CD4-positive, alpha-beta T cell treated with Interleukin-4 for 1 hour (primary cell): ENCODE measurements around the gene NR2F6.

ENCODE experiments used
- DNase-seq, 2 donors: peaks; one replicate each; pipeline ENCODE4 v3.0.0-alpha.2; 2020 to 2022

The NR2F6 gene

DNA sequence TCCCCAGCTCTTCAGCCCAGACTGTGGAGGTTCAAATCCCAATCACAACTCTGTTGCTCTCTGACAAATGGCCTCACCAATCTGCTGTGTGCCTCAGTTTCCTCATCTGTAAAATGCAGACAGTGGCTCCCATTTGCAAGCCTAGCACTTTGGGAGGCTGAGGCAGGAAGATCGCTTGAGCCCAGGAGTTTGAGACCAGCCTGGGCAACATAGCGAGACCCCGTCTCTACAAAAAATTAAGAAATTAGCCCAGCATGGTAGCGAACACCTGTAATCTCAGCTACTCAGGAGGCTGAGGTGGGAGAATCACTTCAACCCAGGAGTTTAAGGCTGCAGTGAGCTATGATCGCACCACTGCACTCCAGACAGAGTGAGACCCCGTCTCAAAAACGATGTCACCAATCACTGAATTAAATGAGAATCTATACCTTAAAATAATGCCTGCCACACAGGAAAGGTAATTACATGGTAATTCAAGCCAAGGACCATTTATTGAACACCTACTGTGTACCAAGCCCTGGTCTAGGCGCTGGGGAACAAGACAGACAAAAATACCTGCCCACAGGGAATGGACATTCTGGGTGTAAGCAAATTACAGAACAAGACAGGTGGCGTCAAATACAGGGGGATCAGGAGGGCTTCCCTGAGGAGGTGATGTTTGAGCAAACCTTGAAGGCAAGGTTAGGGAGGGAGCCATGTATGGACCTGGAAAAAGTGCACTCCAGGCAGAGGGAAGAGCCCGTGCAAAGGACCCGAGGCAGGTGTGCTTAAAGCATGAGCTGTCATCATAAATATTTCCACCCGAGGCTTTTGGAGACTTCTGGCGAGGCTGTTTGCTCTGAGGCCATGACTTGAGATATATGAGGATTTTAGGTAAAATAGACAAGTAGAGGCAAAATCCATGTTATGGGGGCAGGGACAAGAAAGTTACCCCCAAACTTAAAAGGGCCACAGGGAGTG lies 7.7 kb downstream of the NR2F6 start:
- no peak for DNase-seq

DNA sequence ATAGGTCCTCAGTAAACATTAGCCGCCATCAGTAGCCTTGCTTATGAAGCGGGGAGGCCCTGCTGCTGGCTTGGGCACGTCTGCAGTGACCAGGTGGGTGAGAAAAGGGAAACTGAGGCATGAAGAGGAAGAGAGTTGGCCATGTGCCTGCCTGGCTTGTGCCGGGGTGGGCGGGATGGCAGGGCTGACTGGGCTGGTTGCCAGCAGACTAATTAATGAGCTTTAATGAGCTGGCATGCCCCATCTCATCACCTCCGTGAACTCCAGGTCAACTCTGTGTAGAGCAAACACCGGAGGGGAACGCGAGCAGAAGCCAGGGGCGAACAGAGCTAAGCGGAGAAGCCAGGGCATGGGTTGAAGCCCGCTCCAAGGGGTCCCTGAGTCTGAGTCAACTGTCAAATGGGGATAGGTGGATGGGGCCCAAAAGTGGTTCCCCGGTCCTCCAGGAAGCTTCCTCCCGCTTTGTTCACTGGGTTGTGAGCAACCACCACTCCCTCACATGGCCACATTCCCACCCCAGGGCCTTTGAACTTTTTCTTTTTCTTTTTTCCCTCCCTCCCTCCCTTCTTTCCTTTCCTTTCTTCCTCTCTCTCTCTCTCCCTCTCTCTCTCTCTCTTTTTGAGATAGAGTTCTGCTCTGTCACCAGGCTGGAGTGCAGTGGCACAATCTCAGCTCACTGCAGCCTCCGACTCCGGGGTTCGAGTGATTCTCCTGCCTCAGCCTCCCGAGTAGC lies 8.7 kb downstream of the NR2F6 start:
- no peak for DNase-seq

DNA sequence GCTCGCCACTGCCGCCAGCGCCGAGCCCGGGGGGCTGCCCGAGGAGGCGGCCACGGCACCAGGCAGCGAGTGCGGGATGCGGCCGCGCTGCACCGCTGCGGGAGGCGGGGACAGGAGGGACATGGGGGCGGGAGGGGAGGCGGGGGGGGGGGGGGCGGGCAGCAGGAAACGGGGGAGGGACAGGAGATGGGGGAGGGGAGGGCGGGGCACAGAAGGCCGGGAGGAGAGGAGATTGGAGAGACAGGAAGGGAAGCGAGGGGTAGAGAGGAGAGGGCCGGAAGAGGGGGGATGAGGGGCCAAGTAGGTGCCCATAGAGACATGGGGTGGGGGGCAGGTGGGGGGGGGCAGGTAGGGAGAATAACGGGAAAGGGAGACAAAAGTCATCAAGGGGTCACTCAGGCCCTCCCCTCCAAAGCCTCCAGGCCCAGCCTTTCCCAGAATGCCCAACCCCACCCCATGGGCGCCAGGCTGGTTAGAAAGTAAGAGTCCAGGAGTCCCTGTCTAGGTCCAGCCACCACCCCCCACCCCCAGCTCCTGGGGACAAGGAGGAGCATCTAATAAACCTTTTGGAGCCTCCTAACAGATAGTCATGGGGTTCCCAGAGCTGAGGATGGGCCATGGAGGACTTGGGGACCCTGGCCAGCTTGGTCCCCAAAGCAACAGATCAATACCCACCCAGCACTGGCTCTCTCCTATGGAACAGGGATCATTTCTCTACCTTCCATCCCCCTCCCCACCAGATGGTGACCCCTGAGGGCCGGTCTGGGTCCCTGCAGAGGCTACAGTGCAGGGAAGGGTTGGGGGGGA lies 9.5 kb downstream of the NR2F6 start:
- DNase-seq, result no peak

DNA sequence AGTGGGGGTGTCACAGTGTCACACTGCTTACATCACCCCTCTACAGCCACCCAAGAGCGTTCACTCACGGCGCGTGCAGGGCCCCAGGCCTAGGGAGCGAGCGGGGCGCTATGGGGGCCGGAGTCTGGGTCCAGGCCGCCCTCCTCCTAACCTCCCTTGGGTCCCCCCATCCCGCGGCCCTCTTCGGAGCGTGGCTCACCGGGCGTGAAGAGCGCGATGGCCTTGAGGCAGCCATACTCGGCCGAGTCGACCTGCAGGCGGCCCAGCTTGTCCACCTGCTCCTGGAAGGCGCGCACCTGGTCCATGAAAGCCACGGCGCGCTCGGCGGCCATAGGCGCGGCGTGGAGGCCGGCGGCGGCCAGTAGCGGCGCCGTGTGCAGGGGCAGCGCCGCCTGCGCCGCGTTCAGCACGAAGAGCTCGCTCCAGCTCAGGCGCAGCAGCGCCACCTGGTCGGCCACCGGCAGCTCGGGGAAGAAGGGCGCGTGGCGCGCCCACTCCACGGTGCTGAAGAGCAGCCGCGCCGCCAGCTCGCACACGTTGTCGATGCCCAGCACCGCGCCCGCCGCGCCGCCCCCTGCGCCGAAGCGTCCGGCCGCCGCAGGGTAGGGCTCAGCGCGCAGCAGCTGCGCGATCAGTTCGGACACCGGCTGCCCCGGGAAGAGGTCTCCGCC lies 10.3 kb downstream of the NR2F6 start:
- peak; percentile 75 to 77 for DNase-seq

DNA sequence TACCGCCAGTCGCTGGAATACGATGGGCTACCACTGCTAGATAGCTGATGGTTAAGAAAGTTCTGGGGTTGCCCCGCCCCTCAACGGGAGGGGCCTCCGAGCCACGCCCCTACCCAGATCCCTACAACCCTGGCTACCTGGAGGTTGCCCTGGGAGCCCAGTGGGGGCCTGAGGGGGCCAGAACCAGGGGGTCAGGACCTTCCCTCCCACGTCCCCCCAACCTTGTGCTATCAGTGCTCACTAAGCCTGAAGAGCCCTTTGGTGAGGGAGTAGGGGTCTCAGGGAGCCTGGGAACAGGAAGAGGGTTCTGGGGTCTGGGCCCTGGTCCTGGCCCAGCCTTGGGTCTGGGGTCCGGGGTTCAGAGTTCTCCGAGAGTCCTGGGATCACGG lies 10.8 kb downstream of the NR2F6 start:
- peak; percentile 50 to 66 for DNase-seq

DNA sequence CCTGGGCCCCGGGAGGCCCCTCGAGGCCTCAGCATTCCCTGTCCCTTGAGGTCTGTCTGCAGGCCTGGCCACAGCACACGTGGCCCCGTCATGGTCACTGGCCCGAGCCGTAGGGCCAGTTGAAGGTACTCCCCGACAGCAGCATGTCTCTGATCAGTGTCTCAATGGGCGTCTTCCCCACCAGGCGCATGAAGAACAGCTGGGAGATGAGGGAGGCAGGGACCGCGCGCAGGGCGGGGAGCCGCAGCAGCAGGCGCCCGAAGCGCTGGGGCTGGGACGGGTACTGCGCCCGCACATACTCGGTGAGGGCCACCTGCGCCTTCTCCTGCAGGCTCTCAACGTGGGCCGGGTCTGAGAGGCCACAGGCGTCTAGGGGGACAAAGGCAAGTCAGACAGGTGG lies 13.5 kb downstream of the NR2F6 start:
- no peak for DNase-seq

DNA sequence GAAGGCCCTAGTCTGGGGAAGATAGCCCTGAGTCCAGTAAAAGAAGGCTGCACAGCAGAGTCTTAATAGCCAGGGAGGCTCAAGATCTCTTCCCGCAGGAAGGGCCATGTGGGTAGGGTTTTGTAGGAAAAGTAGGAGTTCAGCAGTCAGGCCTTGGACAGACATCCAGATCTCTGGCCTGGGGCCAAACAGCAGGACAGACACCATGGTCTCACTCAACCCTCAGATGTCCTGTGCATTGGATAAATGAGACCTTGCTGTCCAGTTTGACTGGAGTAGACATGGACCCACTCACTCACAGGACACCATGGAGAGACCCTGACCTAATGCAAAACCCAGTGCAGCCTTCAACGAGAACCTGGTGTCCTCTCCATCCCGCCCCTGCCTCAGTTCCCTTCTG lies 15.8 kb downstream of the NR2F6 start:
- no peak for DNase-seq

DNA sequence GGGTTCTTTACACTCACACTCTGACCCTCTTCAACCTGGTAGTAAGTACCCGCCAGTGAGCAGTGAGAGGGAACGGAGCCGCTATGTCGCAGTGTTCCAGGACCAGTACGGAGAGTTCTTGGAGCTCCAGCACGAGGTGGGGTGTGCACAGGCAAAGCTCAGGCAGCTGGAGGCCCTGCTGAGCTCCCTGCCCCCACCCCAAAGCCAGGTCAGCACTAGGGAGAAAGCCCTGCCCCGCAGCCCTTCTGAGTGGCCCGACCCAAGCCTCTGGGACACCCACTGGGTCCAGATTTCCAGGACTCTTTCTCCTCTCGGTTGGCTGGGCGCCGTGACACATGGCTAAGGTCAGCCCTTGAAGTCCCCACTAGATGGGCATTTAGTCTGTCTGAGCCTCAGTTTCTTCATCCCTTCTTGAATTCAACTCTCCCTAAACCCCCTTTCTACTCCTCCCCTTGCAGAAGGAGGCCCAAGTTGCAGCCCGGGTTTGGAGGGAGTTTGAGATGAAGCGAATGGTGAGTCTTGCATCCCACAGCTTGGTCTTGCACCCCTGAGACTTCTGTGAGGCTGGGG lies 17.8 kb downstream of the NR2F6 start:
- no peak for DNase-seq

DNA sequence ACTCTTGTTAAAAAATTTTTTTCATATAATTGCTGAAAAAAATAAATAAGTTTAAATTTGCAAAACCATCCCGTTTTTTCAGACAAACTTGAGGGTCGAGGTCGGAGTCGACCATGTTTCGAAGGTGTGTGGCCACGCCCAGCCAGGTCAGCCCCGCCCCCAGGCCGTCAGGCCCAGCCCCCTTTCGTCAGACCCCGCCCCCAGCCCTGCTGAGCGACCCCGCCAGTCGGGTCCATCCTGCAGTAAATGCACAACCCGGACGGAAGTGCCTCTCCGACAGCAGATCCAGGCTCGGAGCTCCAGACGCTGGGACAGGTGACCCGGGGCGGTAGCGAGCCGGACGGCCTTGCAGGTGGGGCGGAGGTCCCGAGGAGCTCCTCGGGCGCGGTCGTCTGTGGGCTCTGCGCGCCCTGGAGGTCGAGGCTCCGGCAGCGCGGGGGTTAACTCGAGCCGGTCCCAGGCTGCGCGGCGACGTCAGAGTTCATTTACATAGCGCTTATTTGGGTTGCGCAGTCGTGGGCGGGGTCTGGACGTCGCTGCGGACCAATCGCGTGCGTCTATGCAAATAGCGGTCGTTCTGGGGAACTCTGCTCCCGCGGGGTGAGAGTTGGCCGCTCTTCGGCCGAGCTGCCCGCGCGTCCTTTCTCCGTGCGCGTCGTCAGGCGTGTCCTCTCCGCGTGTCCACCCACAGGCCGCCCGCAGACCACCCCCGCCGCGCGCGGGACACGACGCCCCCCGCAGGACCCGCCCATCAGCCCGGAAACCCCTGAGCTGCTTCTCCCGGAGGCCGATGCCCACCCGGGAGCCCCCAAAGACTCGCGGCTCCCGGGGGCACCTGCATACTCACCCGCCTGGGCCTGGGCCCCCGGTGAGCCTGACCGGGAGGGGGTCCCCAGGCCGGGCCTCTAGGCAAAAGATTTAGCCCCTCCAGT lies 19.5 kb downstream of the NR2F6 start, which contains the start of gene OCEL1:
TSS of gene OCEL1 (plus strand) at position 225 of the 932 bp plus-strand sequence. CDS start at position 247, 22 bp downstream.
- peak; percentile 97 for DNase-seq

DNA sequence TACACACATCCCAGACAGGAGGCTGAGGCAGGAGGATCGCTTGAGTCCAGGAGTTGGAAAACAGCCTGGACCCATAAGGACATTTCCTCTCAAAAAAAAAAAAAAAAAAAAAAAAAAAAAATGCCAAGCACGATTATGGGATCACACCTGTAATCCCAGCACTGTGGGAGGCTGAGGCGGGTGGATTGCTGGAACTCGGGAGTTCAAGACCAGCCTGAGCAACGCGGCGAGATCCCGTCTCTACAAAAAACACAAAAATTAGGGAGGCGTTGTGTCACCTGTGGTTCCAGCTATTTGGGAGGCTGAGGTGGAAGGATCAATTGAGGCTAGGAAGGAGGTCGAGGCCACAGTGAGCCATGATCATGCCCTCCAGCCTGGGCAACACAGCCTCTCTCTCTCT lies 20.7 kb downstream of the NR2F6 start:
- DNase-seq, result no peak

DNA sequence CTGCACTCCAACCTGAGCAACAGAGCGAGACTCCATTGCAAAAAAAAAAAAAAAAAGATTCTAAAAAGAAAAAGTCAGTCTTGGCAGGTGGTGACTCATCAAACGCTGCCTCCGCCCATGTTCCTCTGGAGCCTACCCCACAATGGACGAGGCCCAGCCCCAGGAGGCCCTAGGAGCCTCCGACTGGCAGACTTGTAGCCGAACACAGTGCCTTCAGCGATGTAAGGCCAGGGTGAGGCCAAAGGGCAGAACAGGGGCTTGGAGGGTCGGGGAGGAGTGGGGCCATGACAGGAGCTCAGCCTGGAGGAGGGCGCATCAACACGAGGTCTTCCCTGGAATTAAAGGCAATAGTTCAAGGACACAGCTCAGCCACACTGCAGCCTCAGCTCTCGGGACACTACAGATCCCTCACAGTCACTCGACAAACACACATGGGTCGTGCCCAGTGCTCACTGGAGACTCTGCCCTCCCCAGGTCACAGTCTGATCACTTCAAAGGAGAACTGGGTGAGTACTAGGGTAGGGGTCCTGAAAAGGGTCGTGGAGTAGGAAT lies 25.4 kb downstream of the NR2F6 start:
- DNase-seq, result peak in 1 of 2 donors; percentile 29

DNA sequence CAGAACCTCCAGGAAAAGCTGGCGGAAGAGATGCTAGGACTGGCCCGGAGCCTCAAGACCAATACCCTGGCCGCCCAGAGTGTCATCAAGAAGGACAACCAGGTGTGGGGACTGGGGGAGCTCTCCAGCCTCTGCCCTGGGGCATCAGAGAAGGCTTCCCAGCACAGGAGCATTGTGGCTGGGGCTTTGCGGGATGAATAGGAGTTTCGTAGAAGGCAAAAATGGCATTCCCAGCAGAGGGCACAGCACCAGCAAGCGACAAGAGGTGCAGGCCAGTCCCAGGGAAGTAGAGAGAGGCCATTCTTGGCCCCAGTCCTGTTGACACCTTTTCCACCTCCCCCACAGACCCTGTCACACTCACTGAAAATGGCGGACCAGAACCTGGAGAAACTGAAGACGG lies 26.4 kb downstream of the NR2F6 start:
- DNase-seq, result no peak

DNA sequence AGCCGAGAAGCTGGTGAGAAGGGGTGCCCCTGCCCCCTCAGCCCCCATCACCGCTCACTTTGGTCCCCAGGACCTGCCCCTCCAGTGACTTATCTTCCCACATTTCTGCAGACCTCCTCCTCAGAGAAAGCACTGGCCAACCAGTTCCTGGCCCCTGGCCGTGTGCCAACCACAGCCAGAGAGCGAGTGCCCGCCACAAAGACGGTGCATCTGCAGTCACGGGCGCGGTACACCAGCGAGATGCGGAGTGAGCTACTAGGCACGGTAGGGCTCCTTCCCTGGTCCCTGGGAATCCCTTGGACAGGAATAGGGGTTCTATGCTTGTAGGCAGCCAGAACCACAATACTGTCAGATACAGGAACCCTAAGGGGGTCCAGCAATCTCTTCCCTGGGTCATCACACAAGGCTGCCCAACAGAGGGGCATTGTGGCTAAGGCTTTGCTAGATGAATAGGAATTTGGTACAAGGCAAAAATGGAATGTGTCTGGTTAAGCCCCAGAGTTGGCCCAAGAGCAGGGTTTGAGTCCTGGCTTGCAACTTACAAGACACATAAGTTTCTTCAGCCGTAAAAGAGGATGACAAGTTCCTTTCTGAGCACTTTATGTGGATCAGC lies 29.6 kb downstream of the NR2F6 start:
- no peak for DNase-seq

DNA sequence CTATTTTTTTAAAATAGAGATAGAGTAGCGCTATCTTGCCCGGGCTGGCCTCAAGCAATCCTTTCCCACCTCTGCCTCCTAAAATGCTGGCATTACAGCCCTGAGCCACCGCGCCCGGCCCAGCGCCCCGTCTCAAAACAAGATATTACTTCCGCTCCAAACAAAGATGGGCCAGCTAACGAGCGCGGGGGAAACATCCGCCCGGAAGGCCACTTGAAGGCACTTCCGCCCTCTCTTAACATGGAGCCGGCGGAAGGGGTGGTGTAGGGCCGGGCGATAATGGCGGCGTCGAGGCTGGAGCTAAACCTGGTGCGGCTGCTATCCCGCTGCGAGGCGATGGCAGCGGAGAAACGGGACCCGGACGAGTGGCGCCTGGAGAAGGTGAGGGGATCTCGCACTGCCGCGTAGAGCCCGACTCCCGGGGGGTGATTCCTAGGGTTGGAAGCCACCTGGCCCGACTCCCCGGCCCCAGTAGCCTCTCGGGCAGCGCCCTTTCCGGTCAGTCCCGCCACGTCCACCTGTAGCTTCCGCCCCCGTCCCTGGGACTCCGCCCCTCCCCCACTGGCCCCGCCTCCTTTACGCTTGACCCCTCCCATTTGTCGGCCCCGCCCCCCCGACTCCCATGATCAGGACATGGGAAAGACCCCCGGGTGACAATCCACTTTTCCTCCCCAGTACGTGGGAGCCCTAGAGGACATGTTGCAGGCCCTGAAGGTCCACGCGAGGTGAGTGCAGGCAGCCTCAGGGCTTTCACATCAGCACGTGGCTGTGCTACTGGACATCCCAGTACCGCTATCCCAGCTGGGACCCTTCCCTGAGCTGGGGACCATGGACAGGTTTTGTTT lies 30.4 kb downstream of the NR2F6 start, which contains the start of gene USE1:
TSS of gene USE1 (plus strand) at position 231 of the 845 bp plus-strand sequence. CDS start at position 280, 49 bp downstream.
- DNase-seq, result peak; percentile 91

DNA sequence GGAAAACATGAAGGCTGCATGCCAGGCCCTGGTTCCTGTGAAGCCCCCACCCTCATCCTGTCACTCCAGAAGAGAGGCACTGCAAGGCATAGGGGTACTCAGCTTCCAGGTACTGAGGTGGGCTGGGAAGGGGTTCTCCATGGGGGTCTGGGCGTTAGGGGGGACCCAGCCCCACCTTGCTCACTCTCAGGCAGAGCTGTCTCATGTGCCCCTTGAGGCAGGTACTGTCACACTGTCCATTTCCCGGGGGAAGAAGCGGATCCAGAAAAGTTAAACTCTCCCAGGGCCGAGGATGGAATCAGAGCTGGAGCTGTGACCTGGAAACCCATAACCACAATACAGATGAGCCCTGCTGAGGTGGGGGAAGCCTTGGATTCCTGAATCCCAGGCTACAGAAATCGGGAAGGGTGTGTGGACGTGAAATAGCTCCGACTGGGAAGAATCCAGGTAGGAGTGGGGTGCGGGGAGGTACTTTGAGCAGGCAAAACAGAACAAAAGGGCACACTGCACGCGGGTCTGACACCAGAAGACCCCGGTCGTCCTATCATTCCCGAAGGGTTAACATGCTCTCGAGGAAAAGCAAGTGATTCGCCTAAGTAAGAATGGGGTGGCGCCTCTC lies 31.1 kb downstream of the NR2F6 start:
- no peak for DNase-seq

DNA sequence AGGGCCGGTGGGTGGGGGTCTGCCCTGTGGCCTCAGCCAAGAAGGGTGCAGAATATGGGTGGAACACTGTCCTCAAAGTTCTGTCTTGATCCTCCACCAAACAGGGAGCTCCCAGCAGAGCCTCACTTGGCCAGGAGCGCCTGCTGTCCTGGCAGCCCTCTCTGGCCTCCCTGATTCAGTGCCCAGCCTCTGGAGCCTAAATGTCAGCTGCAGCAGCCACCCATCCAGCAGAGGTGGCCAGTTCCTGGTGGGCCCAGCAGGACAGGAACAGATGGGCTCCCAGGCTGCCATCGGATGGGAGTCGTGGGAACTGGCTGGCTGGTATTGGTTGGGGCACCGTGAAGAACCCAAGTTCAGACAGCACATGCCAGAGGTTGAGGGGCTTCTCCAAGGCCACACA lies 32.4 kb downstream of the NR2F6 start:
- no peak for DNase-seq

DNA sequence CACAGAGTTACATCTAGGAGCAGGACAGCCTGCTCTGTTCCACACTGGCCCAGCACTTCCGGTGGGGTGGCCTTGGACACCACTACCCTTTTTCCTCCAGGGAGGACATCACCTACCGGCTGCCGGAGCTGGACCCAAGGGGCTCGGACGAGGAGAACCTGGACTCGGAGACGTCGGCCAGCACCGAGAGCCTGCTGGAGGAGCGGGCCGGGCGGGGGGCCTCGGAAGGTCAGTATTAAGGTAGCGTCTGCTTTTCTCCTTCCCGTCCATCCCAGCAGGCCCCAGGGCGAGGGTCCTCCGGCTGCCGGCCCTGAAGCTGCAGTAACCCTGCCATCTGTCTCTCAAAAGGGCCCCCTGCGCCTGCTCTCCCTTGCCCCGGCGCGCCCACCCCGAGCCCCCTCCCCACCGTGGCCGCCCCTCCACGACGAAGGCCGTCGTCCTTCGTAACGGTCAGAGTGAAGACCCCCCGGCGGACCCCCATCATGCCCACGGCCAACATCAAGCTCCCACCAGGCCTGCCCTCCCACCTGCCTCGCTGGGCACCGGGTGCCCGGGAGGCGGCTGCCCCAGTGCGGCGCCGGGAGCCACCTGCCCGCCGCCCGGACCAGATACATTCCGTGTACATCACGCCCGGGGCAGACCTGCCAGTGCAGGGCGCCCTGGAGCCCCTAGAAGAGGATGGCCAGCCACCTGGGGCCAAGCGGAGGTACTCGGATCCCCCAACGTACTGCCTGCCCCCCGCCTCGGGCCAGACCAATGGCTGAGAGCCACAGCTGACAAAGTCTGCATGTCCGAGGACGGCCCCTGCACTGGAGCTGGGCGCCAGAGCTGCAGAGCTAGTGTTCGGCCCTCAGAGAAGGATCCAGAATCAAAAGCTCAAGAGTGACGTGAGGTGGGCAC lies 33.9 kb downstream of the NR2F6 start:
- no peak for DNase-seq
